Measurements from ENCODE around the gene MLXIPL.

DNA sequence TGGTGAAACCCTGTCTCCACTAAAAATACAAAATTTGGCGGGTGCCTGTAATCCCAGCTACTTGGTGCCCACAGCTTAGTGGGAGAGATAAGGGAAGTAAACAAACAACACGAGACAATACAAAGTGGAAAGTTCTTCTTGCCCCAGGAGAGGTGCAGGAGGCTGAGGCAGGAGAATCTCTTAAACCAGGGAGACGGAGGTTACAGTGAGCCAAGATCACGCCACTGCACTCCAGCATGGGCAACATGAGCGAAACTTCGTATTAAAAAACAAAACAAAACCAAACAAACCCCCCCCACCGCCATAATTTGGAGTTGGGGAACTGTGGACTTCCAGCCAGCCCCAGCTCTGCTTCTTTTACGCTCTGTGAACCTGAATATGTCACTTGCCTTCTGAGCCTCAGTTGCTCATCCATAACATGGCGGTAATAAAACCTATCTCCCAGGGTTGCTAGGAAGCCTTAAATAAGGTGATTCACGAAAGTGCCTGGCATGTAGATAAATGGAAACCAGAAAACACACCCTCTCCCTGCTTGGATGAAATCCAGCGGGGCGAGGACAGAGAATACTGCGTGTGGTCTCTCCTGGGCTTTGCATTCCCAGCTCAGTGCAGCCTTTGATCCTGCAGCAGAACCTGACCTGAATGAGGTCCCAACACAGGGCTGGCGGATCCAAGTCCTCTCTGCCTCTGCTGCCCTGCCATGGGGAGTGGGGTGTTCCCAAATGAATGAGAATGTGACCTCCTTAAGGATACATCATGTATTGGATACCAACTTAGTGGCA, 10.2 kb downstream of the MLXIPL start:
- TF ChIP-seq CTCF (conservative IDR thresholded peaks at IDR 0.05 in 1 of 2, IDR thresholded peaks at IDR 0.05 in 1 of 2; ENCODE audit: extremely low read depth in 1 of 2, insufficient read depth in 1 of 2, low read depth in 1 of 2, low read length in 2 of 2) (no peak), EZH2 (IDR thresholded peaks at IDR 0.05; ENCODE audit: borderline replicate concordance, low read length) (no peak)

All from mammary epithelial cell (primary cell).